Panc1 (cell line): ENCODE results near the gene ABLIM2.

ENCODE experiments used
- CTCF ChIP-seq: fragments of 450-650 bp; IDR thresholded peaks from 2 replicates; pipeline ENCODE4 v1.5.1; 2017; ENCODE audit warnings: mild to moderate bottlenecking
- SIN3A ChIP-seq: IDR thresholded peaks from 2 replicates; pipeline ENCODE4 v1.6.1; 2012; ENCODE audit warnings: low read depth, mild to moderate bottlenecking, low read length, moderate library complexity, borderline replicate concordance; ENCODE audit not compliant: insufficient read depth

- TF ChIP-seq CTCF = no peak
- no peak for TF ChIP-seq SIN3A
Observed at GRCh38 chr4:7949759-7950158, 208.9 kb downstream of the ABLIM2 start.
